IMR-90 (cell line): Measurements from ENCODE around the gene NACC1. TPM values are rescaled to one million over a fixed set of nuclear protein-coding genes. Genes with fewer than 3 reads are reported as not detected.
A peak's percentile ranks its signal among the peaks of the same experiment; 100 is the strongest.

ENCODE experiments used
- ATAC-seq: fragments of 200-7000 bp; cut with Tn5 transposase; 2 replicates; pipeline ENCODE4 v1.9.1; 2020; ENCODE audit warnings: low read depth, mild to moderate bottlenecking, moderate library complexity
- BruUV-seq: library from RNA; stranded (reverse); fragments of 400-500 nt; replicated peaks from 2 replicates; lab custom pipeline; 2021; lab: Mats Ljungman, UMichigan
- CTCF ChIA-PET: fragments of 300-600 bp; formaldehyde crosslinking; extraction: SDS; loops from one replicate; lab custom pipeline; 2021; ENCODE audit warnings: antibody characterized with exemption; lab: Yijun Ruan, JAX
- POLR2A ChIA-PET: fragments of 300-600 bp; sonication (Branson Sonifier 250); formaldehyde crosslinking; loops from one replicate; lab custom pipeline; 2022; ENCODE audit warnings: antibody characterized with exemption; ENCODE audit not compliant: unreplicated experiment; lab: Charles Lee
- DNase-seq: peaks from one replicate; pipeline ENCODE4 v3.0.0; 2013
- H2AFZ ChIP-seq: replicated peaks from 2 replicates; pipeline ENCODE3; 2013; ENCODE audit warnings: low read length, mild to moderate bottlenecking; ENCODE audit not compliant: poor library complexity
- H2AK5ac ChIP-seq: 2 replicates; pipeline ENCODE4 v1.6.1; 2013; ENCODE audit warnings: low read depth, low read length, inconsistent platforms
- H2AK9ac ChIP-seq: replicated peaks from 2 replicates; pipeline ENCODE3; 2013; ENCODE audit warnings: mild to moderate bottlenecking, low read depth, low read length, moderate library complexity; ENCODE audit not compliant: poor library complexity
- H2BK120ac ChIP-seq: 2 replicates; pipeline ENCODE4 v1.6.1; 2013; ENCODE audit warnings: low read depth, low read length, inconsistent platforms
- H2BK15ac ChIP-seq: 3 replicates; pipeline ENCODE4 v1.6.1; 2013; ENCODE audit warnings: low read depth, low read length, inconsistent platforms
- H2BK20ac ChIP-seq: 2 replicates; pipeline ENCODE4 v1.6.1; 2013; ENCODE audit warnings: low read depth, mild to moderate bottlenecking, inconsistent platforms, low read length, moderate library complexity
- H2BK5ac ChIP-seq: 2 replicates; pipeline ENCODE4 v1.6.1; 2013; ENCODE audit warnings: mild to moderate bottlenecking, low read depth, low read length, inconsistent platforms; ENCODE audit not compliant: poor library complexity, severe bottlenecking
- H3K14ac ChIP-seq: replicated peaks from 2 replicates; pipeline ENCODE4 v1.6.1; 2013; ENCODE audit warnings: low read depth, low read length, inconsistent platforms
- H3K18ac ChIP-seq: 2 replicates; pipeline ENCODE4 v1.6.1; 2013; ENCODE audit warnings: low read depth, low read length, control low read depth
- H3K23ac ChIP-seq: 2 replicates; pipeline ENCODE4 v1.6.1; 2013; ENCODE audit warnings: low read depth, low read length, inconsistent platforms
- H3K27ac ChIP-seq: 2 replicates; pipeline ENCODE4 v1.5.1; 2013; ENCODE audit warnings: mild to moderate bottlenecking, control low read depth, low read length; ENCODE audit not compliant: insufficient read depth
- H3K27me3 ChIP-seq: 2 replicates; pipeline ENCODE4 v1.6.1; 2013; ENCODE audit warnings: low read length; ENCODE audit not compliant: control insufficient read depth, insufficient read depth
- H3K36me3 ChIP-seq: 2 replicates; pipeline ENCODE4 v1.6.1; 2013; ENCODE audit warnings: low read length, mixed read lengths; ENCODE audit not compliant: control insufficient read depth, insufficient read depth
- H3K4ac ChIP-seq: 2 replicates; pipeline ENCODE4 v1.6.1; 2013; ENCODE audit warnings: low read depth, low read length, inconsistent platforms
- H3K4me1 ChIP-seq: 2 replicates; pipeline ENCODE4 v1.6.1; 2013; ENCODE audit warnings: low read length, mixed read lengths; ENCODE audit not compliant: control insufficient read depth, insufficient read depth
- H3K4me2 ChIP-seq: 2 replicates; pipeline ENCODE4 v1.6.1; 2013; ENCODE audit warnings: low read depth, mild to moderate bottlenecking, control low read depth, low read length, moderate library complexity
- H3K4me3 ChIP-seq: 2 replicates; pipeline ENCODE4 v1.5.1; 2013; ENCODE audit warnings: low read depth, mild to moderate bottlenecking, control low read depth, low read length, moderate library complexity; ENCODE audit not compliant: insufficient read depth
- H3K56ac ChIP-seq: 2 replicates; pipeline ENCODE4 v1.6.1; 2013; ENCODE audit warnings: low read length, inconsistent platforms; ENCODE audit not compliant: insufficient read depth; ENCODE audit errors: extremely low read depth
- H3K79me1 ChIP-seq, 2 experiments: 2 replicates each; pipeline ENCODE4 v1.6.1; 2013; ENCODE audit warnings: low read length in 2 of 2, inconsistent platforms in 1 of 2, low read depth in 1 of 2
- H3K9ac ChIP-seq: 2 replicates; pipeline ENCODE4 v1.6.1; 2013; ENCODE audit warnings: low read depth, low read length, control low read depth
- H3K9me1 ChIP-seq: 2 replicates; pipeline ENCODE4 v1.6.1; 2013; ENCODE audit warnings: low read length, inconsistent platforms; ENCODE audit not compliant: insufficient read depth
- H3K9me3 ChIP-seq: 2 replicates; pipeline ENCODE4 v1.6.1; 2013; ENCODE audit warnings: low read length; ENCODE audit not compliant: control insufficient read depth, insufficient read depth
- H4K20me1 ChIP-seq: 2 replicates; pipeline ENCODE4 v1.6.1; 2013; ENCODE audit warnings: low read length, inconsistent platforms; ENCODE audit not compliant: insufficient read depth
- H4K5ac ChIP-seq: 2 replicates; pipeline ENCODE4 v1.6.1; 2013; ENCODE audit warnings: mild to moderate bottlenecking, low read depth, low read length, control low read depth
- H4K8ac ChIP-seq, 2 experiments: 2 replicates each; pipeline ENCODE4 v1.6.1; 2013; ENCODE audit warnings: low read depth in 2 of 2, low read length in 2 of 2, control low read depth in 1 of 2, inconsistent platforms in 1 of 2
- H4K91ac ChIP-seq: 2 replicates; pipeline ENCODE4 v1.6.1; 2013; ENCODE audit warnings: low read depth, low read length, inconsistent platforms; ENCODE audit not compliant: insufficient read depth
- BHLHE40 ChIP-seq: fragments of 150-350 bp; IDR thresholded peaks from 2 replicates; pipeline ENCODE4 v1.6.1; 2016; ENCODE audit warnings: mild to moderate bottlenecking, low read depth, low read length
- ELK1 ChIP-seq: fragments of 150-350 bp; IDR thresholded peaks from 2 replicates; pipeline ENCODE4 v1.6.1; 2016; ENCODE audit warnings: low read depth, mild to moderate bottlenecking, low read length, moderate library complexity, borderline replicate concordance
- MAFK ChIP-seq: IDR thresholded peaks from 2 replicates; pipeline ENCODE4 v1.6.1; 2012; ENCODE audit warnings: low read depth, low read length, improper control_type of control experiment
- MXI1 ChIP-seq: IDR thresholded peaks from 2 replicates; pipeline ENCODE4 v1.6.1; 2012; ENCODE audit warnings: low read depth, mild to moderate bottlenecking, low read length, moderate library complexity, borderline replicate concordance
- RCOR1 ChIP-seq: IDR thresholded peaks from 2 replicates; pipeline ENCODE4 v1.6.1; 2012; ENCODE audit warnings: mild to moderate bottlenecking, low read length, improper control_type of control experiment; ENCODE audit not compliant: insufficient replicate concordance
- RFX5 ChIP-seq: IDR thresholded peaks from 2 replicates; pipeline ENCODE4 v1.8.0; 2012; ENCODE audit warnings: low read depth, mild to moderate bottlenecking, low read length, moderate library complexity
- USF2 ChIP-seq: fragments of 150-350 bp; IDR thresholded peaks from 2 replicates; pipeline ENCODE4 v1.6.1; 2017; ENCODE audit warnings: mild to moderate bottlenecking, antibody characterized with exemption, low read length, low read depth
- WGBS, 2 experiments: methylation state at CpG; one replicate each; pipeline versions ENCODE4 v1.1.5 to v1.1.7; 2013; ENCODE audit warnings: missing lambda C conversion rate in 2 of 2; ENCODE audit not compliant: insufficient read length in 1 of 2; ENCODE audit errors: extremely low coverage in 2 of 2; 5-methylcytosine and 5-hydroxymethylcytosine counted together
- dilution Hi-C: fragments of 300-500 bp; cut with HindIII; formaldehyde crosslinking; loops from one replicate; pipeline ENCODE4 v1.14.3; 2018; ENCODE audit warnings: low sequenced_read_pairs; ENCODE audit not compliant: unreplicated experiment
- in situ Hi-C: fragments of 300-500 bp; cut with MboI; formaldehyde crosslinking; loops from 3 replicates; pipeline ENCODE4 v1.14.3; 2019; ENCODE audit warnings: low sequenced_read_pairs, inconsistent platforms, mixed read lengths
- intact Hi-C: fragments of 100-400 bp; cut with micrococcal nuclease; formaldehyde crosslinking; loops from 2 replicates; pipeline ENCODE4 v1.10.0; 2022
- polyA plus RNA-seq, 3 experiments: library from polyadenylated mRNA; depleted of rRNA; stranded (reverse); fragments of >200 nt; gene quantifications; 2 replicates each; pipeline ENCODE4 v1.2.3, GENCODE V29; 2012; ENCODE audit warnings: low replicate concordance in 1 of 3
- total RNA-seq: library from RNA; depleted of rRNA; stranded (reverse); fragments of >200 nt; gene quantifications from 2 replicates; pipeline ENCODE4 v1.2.3, GENCODE V29; 2012

Gene NACC1
- total and polyA plus RNA-seq, 2 of the 4 experiments (the other 2 are of a cell fraction): 42.5 to 181 TPM

GRCh38 chr19:13087295-13087694 lies 30.8 kb upstream of the NACC1 start:
- no peak for TF ChIP-seq MAFK
- no peak for TF ChIP-seq USF2
- TF ChIP-seq MXI1: no peak
- TF ChIP-seq RCOR1: no peak
- TF ChIP-seq ELK1: no peak
- TF ChIP-seq RFX5: no peak
- TF ChIP-seq BHLHE40: no peak
- dilution Hi-C loops: no loop called here
- 93% methylated on average over 3 of the region's 12 CpGs; no CpG with 5 or more reads in 1 of the 2 experiments for WGBS, 2 experiments

More at GRCh38 chr19:13087295-13087694, 30.8 kb upstream of the NACC1 start:
- H3K4me3 ChIP-seq: no peak overlapping the region
- 0 out of 2 replicates have a peak, but pooled peaks cover 3% of the 10 kb centered on the region for H4K20me1 ChIP-seq
- H3K4me1 ChIP-seq: peaks cover 12% of the 10 kb centered on the region; the same call in 1 of the 2 replicates
- no peak for DNase-seq
- H4K91ac ChIP-seq: no peak overlapping the region
- peaks cover 0 to 8% of the 10 kb centered on the region in 2 experiments; a peak in 1 of 4 replicates for H3K79me1 ChIP-seq
- no peak for ATAC-seq
- H3K27ac ChIP-seq: no peak overlapping the region
- H3K4ac ChIP-seq: no peak overlapping the region
- H2AK9ac ChIP-seq: peak overlapping the region; percentile 45
- H3K23ac ChIP-seq: no peak overlapping the region
- no peak overlapping the region for H4K5ac ChIP-seq
- no peaks in the 10 kb centered on the region for H3K9me3 ChIP-seq
- in situ Hi-C loops (no loop called here), intact Hi-C loops (no loop called here)
- no peak overlapping the region for H2AFZ ChIP-seq
- H3K4me2 ChIP-seq: no peak overlapping the region
- no peak overlapping the region for H3K18ac ChIP-seq
- no peak overlapping the region for H4K8ac ChIP-seq
- H2BK15ac ChIP-seq: no peak overlapping the region
- H3K36me3 ChIP-seq: peaks cover 50% of the 10 kb centered on the region
- H3K27me3 ChIP-seq: no peaks in the 10 kb centered on the region
- no peak overlapping the region for H3K9ac ChIP-seq
- H3K9me1 ChIP-seq: no peaks in the 10 kb centered on the region
- H3K56ac ChIP-seq: no peak overlapping the region
- H2BK20ac ChIP-seq: no peak overlapping the region
- ChIA-PET POLR2A (no interaction called here), CTCF (interaction anchor here (0.8 kb wide), 1 partner anchor 122 kb away, joined by 3 read pairs; no protein-coding TSS in a partner anchor)
- H2BK120ac ChIP-seq: no peak overlapping the region
- H2AK5ac ChIP-seq: no peak overlapping the region
- no peak overlapping the region for H2BK5ac ChIP-seq
- H3K14ac ChIP-seq: no peak overlapping the region
- BruUV-seq: no TSS peak
